Adrenal gland (tissue), 12 donors: ENCODE results near the gene FBXO28. TPM values are rescaled to one million over a fixed set of nuclear protein-coding genes. Genes with fewer than 3 reads are reported as not detected.

Experiments
- DNase-seq, 7 donors: peaks; one replicate each; pipeline ENCODE4 v3.0.0-alpha.2; 2019 to 2020
- H3K27ac ChIP-seq, 5 donors: fragments of 200-600 bp; sonication (generic) in 4 of 5; 1 replicate in 3 of 5; 2 replicates in 2 of 5; pipeline versions ENCODE4 v1.5.1 to v1.8.0; 2016 to 2020; ENCODE audit warnings: mild to moderate bottlenecking in 1 of 5
- H3K27me3 ChIP-seq: fragments of 200-600 bp; 2 replicates; pipeline ENCODE4 v1.8.0; 2021
- H3K36me3 ChIP-seq, 2 donors: fragments of 200-600 bp; replicated peaks in 1 of 2; 1 replicate in 1 of 2; 2 replicates in 1 of 2; pipeline versions ENCODE4 v1.5.1 to v1.8.0; 2018 to 2022
- H3K4me1 ChIP-seq, 2 donors: fragments of 200-600 bp; replicated peaks in 1 of 2; 1 replicate in 1 of 2; 2 replicates in 1 of 2; pipeline versions ENCODE4 v1.5.1 to v1.8.0; 2018 to 2021
- H3K4me3 ChIP-seq, 4 donors: fragments of 200-600 bp; sonication (generic) in 3 of 4; one replicate each; pipeline ENCODE4 v1.5.1; 2016 to 2018
- H3K9me3 ChIP-seq, 3 donors: fragments of 200-600 bp; sonication (generic) in 1 of 3; replicated peaks in 1 of 3; 1 replicate in 2 of 3; 2 replicates in 1 of 3; pipeline versions ENCODE4 v1.5.1 to v1.8.0; 2016 to 2021
- POLR2A ChIP-seq, 2 donors: fragments of 450-650 bp; IDR thresholded peaks; one replicate each; pipeline ENCODE4 v1.6.1; 2017; ENCODE audit warnings: antibody characterized with exemption in 2 of 2, mild to moderate bottlenecking in 2 of 2, moderate library complexity in 1 of 2
- WGBS, 4 donors: extraction: QIAGEN DNeasy Blood & Tissue Kit in 2 of 4; methylation state at CpG; one replicate each; pipeline versions ENCODE4 v1.1.5 to v1.1.7; 2013 to 2017; 5-methylcytosine and 5-hydroxymethylcytosine counted together
- intact Hi-C, 2 donors: fragments of 100-400 bp; cut with DNase I; formaldehyde crosslinking; loops; one replicate each; pipeline versions ENCODE4 v1.14.1 to v1.15.0; 2022 to 2023
- polyA plus RNA-seq, 3 donors: library from polyadenylated mRNA; stranded (reverse); fragments of 200-250 nt in 2 of 3; fragments of 350-450 nt in 1 of 3; fragmentation: Illumina TruSeq in 1 of 3; extraction: RNeasy Lipid Tissue Mini Kit (QIAGEN cat#74804) in 1 of 3; gene quantifications; one replicate each; pipeline ENCODE4 v1.2.3, GENCODE V29; 2013 to 2014
- total RNA-seq, 9 donors: library from RNA; depleted of rRNA in 4 of 9; stranded (reverse); fragments of >200 nt in 4 of 9; fragments of 120-200 nt in 1 of 9; fragmentation: NEBNext Ultra II Directional in 1 of 9; extraction: Animal tissue kit (Norgen Biotek cat#: 25700) in 1 of 9; gene quantifications; one replicate each; pipeline versions ENCODE4 v1.1.0 to v1.2.4, GENCODE V29; 2013 to 2023
- TF ChIP-seq, protein P1 (sequence below), 6 experiments: fragments of 450-650 bp in 4 of 6; fragments of 200-600 bp in 2 of 6; sonication (generic) in 1 of 6; IDR thresholded peaks; 1 replicate in 5 of 6; 2 replicates in 1 of 6; pipeline versions ENCODE4 v1.5.1 to v1.8.0; 2016 to 2021; ENCODE audit warnings: antibody characterized with exemption in 6 of 6, mild to moderate bottlenecking in 2 of 6, moderate library complexity in 1 of 6
- donor health status: healthy with polysubstance abuse.
- donor health status: Bipolar disorder and iron deficiency.
- donor health status: DM: yes; HTN: yes; CAD: no.
- donor health status: DM: no; HTN: no; CAD: no.
- donor health status: DM: no; HTN: no; CAD: no.
- donor health status: DM: yes; HTN: yes; CAD: no.

FBXO28 gene
- total and polyA plus RNA-seq, 12 donors = 7.0 to 39.1 (median 23.9) TPM

DNA sequence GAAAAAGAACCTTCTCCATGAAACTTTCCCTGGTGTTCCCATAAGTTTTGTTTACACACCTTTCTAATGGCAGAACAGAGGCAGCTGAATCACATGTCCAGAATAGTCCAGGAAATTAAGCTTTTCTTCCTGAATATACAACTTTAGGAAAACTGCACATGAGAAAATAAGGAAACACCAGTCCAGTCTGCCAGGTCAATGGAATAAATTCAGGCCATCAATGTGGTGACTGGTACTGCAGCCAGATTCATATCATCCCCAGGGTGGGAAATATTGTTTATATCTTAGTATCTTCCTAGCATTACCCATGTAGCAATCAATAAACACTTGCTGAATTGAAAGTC, 6.7 kb upstream of the FBXO28 start:
- no peak for DNase-seq
- no peaks in the 10 kb centered on the region for H3K27me3 ChIP-seq
- intact Hi-C loops = no loop called here
- no peaks in the 10 kb centered on the region for H3K4me1 ChIP-seq
- H3K4me3 ChIP-seq = no peak overlapping the region
- H3K27ac ChIP-seq = no peak overlapping the region
- no peaks in the 10 kb centered on the region for H3K9me3 ChIP-seq
- TF ChIP-seq POLR2A (IDR thresholded peaks at IDR 0.05) = no peak
- TF ChIP-seq, protein P1, sequence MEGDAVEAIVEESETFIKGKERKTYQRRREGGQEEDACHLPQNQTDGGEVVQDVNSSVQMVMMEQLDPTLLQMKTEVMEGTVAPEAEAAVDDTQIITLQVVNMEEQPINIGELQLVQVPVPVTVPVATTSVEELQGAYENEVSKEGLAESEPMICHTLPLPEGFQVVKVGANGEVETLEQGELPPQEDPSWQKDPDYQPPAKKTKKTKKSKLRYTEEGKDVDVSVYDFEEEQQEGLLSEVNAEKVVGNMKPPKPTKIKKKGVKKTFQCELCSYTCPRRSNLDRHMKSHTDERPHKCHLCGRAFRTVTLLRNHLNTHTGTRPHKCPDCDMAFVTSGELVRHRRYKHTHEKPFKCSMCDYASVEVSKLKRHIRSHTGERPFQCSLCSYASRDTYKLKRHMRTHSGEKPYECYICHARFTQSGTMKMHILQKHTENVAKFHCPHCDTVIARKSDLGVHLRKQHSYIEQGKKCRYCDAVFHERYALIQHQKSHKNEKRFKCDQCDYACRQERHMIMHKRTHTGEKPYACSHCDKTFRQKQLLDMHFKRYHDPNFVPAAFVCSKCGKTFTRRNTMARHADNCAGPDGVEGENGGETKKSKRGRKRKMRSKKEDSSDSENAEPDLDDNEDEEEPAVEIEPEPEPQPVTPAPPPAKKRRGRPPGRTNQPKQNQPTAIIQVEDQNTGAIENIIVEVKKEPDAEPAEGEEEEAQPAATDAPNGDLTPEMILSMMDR (IDR thresholded peaks at IDR 0.05) = no peak
- H3K36me3 ChIP-seq = no peaks in the 10 kb centered on the region

DNA sequence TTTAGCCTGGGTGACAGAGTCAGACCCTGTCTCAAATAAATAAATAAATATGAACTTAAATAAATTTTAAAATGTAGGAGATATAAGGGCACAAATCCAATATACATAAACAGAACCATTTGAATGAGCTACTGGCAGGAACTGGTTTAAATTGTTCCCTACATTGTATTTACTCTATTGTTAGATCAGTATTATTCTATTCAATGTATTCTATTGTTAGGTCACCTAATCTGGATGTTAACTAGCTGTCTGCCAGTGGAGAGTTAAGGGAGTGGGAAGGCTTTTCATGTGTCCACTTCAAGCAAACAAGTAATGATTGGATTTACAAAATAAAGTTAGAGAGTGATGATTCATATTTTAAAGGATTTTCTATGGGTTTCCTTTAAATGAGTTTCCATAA, 4.9 kb upstream of the FBXO28 start:
- intact Hi-C loops = no loop called here

DNA sequence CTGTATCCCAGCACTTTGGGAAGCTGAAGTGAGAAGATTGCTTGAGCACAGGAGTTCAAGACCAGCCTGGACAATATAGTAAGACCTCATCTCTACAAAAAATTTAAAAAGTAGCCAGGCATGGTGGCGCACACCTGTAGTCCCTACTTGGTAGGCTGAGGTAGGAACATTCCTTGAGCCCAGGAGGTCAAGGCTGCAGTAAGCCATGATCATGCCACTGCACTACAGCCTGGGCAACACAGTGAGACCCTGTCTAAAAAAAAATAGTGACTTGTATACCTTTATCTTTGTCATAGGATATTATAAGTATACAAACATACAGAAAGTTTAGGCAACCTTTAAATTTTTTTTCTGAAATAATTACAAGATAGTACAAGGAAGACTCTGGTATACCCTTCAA, 3.9 kb upstream of the FBXO28 start:
- Histone ChIP-seq H3K4me3 (no peak overlapping the region), H3K27me3 (no peaks in the 10 kb centered on the region), H3K27ac (no peak overlapping the region), H3K9me3 (no peaks in the 10 kb centered on the region), H3K4me1 (peaks cover under 1 to 9% of the 10 kb centered on the region in 2 donors), H3K36me3 (no peaks in the 10 kb centered on the region)
- TF ChIP-seq POLR2A (IDR thresholded peaks at IDR 0.05) = no peak
- TF ChIP-seq, protein P1 (IDR thresholded peaks at IDR 0.05) = no peak
- intact Hi-C loops = no loop called here
- no peak for DNase-seq
- 69 to 97% (median 92%) methylated on average over 1 of the region's 1 CpG for WGBS, 4 donors

More for the DNA sequence above, 4.9 kb upstream of the FBXO28 start:
- Histone ChIP-seq H3K4me1 (peaks cover 0 to 6% of the 10 kb centered on the region in 2 donors), H3K27me3 (no peaks in the 10 kb centered on the region), H3K9me3 (no peaks in the 10 kb centered on the region), H3K4me3 (no peak overlapping the region), H3K36me3 (no peaks in the 10 kb centered on the region), H3K27ac (no peak overlapping the region)
- no peak for DNase-seq
- TF ChIP-seq POLR2A (IDR thresholded peaks at IDR 0.05) = no peak
- TF ChIP-seq, protein P1 (IDR thresholded peaks at IDR 0.05) = no peak

DNA sequence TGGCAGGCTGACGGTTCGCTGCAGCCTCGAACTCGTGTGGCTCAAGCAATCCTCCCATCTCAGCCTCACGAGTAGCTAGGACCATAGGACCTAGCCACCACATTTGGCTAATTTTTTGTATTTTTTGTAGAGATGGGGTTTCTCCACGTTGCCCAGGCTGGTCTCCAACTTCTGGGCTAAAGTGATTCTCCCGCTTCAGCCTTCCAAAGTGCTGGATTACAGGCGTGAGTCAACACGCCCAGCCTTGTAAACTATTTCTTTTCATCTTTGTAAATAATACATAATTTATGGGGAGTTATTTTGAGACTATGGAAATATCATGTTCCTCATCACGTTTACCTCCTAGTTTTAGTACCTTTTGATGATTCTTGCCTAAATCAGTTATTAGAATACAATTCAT, 906 bp upstream of the FBXO28 start:
- intact Hi-C loops = no loop called here
- Histone ChIP-seq H3K4me3 (no peak overlapping the region), H3K27ac (no peak overlapping the region), H3K4me1 (peaks cover 12 to 27% of the 10 kb centered on the region in 2 donors), H3K9me3 (no peaks in the 10 kb centered on the region), H3K27me3 (no peaks in the 10 kb centered on the region), H3K36me3 (no peaks in the 10 kb centered on the region)
- TF ChIP-seq POLR2A (IDR thresholded peaks at IDR 0.05) = no peak
- WGBS, 4 donors = 68 to 72% (median 70%) methylated on average over 10 of the region's 10 CpGs
- DNase-seq = no peak

DNA sequence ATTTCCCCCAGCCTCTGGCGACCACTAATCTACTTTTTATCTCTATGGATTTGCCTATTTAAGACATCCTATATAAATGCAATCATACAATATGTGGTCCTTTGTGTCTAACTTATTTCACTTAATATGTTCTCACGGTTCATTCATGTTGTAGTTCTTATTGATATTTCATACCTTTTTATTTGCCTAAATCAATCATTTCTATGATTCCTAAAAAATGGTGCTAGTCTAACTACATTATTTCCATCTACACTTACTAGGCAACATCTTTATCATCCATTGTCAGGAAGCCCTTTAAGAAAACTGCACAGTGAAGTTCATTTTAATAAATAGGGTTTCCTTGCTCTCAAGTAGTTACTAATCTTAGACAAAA, 380 bp upstream of the FBXO28 start:
- 33 to 46% (median 39%) methylated on average over 2 of the region's 2 CpGs for WGBS, 4 donors
- H3K27ac ChIP-seq = peak overlapping the region in 4 of 5 donors; percentile 78 to 95 (median 89)
- TF ChIP-seq, protein P1 (IDR thresholded peaks at IDR 0.05) = no peak
- no peak for TF ChIP-seq POLR2A (IDR thresholded peaks at IDR 0.05)

More for the DNA sequence above, 380 bp upstream of the FBXO28 start:
- Histone ChIP-seq H3K4me1 (peaks cover 12 to 27% of the 10 kb centered on the region in 2 donors), H3K27me3 (no peaks in the 10 kb centered on the region), H3K9me3 (no peaks in the 10 kb centered on the region), H3K4me3 (peak overlapping the region in 2 of 4 donors; percentile 93 to 99), H3K36me3 (no peaks in the 10 kb centered on the region)
- intact Hi-C loops = no loop called here
- no peak for DNase-seq
